Type B pancreatic cell (in vitro differentiated cells): ENCODE results near the gene CCDC146. TPM values are rescaled to one million over a fixed set of nuclear protein-coding genes. Genes with fewer than 3 reads are reported as not detected.

ENCODE experiments used
- DNase-seq: peaks from one replicate; pipeline ENCODE4 v3.0.0; 2021; ENCODE audit warnings: mixed read lengths; ENCODE audit not compliant: unreplicated experiment; ENCODE audit errors: extremely low spot score
- H3K27ac Mint-ChIP-seq: 2 replicates; pipeline ENCODE4 v1.8.0; 2021; ENCODE audit warnings: mild to moderate bottlenecking, mixed read lengths
- H3K27me3 Mint-ChIP-seq: 2 replicates; pipeline ENCODE4 v1.8.0; 2021; ENCODE audit warnings: mixed read lengths
- H3K36me3 Mint-ChIP-seq: 2 replicates; pipeline ENCODE4 v1.8.0; 2021; ENCODE audit warnings: mixed read lengths
- H3K4me1 Mint-ChIP-seq: one replicate; pipeline ENCODE4 v1.8.0; 2021; ENCODE audit warnings: mixed read lengths; ENCODE audit not compliant: unreplicated experiment
- H3K4me3 Mint-ChIP-seq: 2 replicates; pipeline ENCODE4 v1.8.0; 2021; ENCODE audit warnings: mild to moderate bottlenecking, mixed read lengths
- H3K9me3 Mint-ChIP-seq: 2 replicates; pipeline ENCODE4 v1.8.0; 2021; ENCODE audit warnings: mixed read lengths
- total RNA-seq: library from RNA; stranded (reverse); gene quantifications from 2 replicates; pipeline ENCODE4 v1.2.1, GENCODE V29; 2021; ENCODE audit warnings: low replicate concordance
- TF ChIP-seq, protein P1 (sequence below): fragments of 200-600 bp; sonication (generic); conservative IDR thresholded peaks from 2 replicates; pipeline ENCODE4 v1.5.0; 2021; ENCODE audit warnings: antibody characterized with exemption, mild to moderate bottlenecking

CCDC146 gene
- total RNA-seq, 1 donor from 2014 or later, result 15.3 TPM

- Mint-ChIP-seq H3K4me3 (no peak overlapping the region), H3K36me3 (no peaks in the 10 kb centered on the region), H3K27ac (no peak overlapping the region), H3K9me3 (no peaks in the 10 kb centered on the region), H3K4me1 (no peaks in the 10 kb centered on the region), H3K27me3 (no peaks in the 10 kb centered on the region)
- no peak for DNase-seq
- TF ChIP-seq, protein P1, sequence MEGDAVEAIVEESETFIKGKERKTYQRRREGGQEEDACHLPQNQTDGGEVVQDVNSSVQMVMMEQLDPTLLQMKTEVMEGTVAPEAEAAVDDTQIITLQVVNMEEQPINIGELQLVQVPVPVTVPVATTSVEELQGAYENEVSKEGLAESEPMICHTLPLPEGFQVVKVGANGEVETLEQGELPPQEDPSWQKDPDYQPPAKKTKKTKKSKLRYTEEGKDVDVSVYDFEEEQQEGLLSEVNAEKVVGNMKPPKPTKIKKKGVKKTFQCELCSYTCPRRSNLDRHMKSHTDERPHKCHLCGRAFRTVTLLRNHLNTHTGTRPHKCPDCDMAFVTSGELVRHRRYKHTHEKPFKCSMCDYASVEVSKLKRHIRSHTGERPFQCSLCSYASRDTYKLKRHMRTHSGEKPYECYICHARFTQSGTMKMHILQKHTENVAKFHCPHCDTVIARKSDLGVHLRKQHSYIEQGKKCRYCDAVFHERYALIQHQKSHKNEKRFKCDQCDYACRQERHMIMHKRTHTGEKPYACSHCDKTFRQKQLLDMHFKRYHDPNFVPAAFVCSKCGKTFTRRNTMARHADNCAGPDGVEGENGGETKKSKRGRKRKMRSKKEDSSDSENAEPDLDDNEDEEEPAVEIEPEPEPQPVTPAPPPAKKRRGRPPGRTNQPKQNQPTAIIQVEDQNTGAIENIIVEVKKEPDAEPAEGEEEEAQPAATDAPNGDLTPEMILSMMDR, result no peak
Measured at GRCh38 chr7:77235276-77235675, 112.9 kb downstream of the CCDC146 start.

DNA sequence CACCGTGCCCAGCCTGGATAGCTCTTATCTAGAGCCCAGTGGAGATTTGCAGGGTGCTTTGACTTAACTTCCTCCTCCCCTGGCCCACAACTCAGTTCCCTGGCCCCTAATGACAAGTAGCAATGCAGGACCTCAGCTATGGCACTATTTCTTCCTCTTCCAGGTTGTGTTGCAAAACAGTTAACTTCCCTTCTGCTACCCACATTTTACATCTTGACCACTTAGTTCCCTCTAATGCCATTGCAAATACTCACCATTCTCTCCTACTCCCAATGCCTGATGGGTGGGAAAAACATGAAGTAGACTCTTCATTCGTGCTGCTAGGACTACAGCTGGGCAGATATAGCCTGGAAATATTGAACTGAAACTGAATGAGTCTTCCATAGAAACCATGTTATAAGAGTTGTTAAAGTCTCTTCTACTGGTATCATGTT is 116.3 kb downstream of the CCDC146 start:
- TF ChIP-seq, protein P1, result no peak
- H3K4me1 Mint-ChIP-seq, result peaks cover 4% of the 10 kb centered on the region
- no peaks in the 10 kb centered on the region for H3K9me3 Mint-ChIP-seq

DNA sequence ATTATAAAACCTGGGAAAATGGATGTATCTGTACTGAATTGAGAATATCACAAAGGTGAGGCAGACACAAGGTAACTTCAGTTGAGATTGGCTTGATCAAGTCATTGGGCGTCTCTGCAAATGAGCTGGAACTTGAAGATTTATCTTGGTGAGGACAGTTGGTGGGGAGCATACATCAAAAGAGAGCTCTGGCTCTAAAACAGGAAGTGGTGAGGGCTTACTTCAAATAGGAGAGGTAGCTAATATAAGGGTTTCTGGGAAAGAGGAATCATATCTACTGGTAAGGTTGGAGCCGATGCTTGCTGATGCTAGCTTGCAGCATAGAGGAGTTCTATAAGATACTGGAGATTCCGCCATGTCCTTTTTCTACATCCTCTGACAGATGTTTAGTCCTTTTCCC is 117.1 kb downstream of the CCDC146 start:
- Mint-ChIP-seq H3K4me3 (no peak overlapping the region), H3K27me3 (no peaks in the 10 kb centered on the region), H3K36me3 (peaks cover 3% of the 10 kb centered on the region), H3K27ac (no peak overlapping the region), H3K9me3 (no peaks in the 10 kb centered on the region), H3K4me1 (peaks cover 4% of the 10 kb centered on the region)
- TF ChIP-seq, protein P1, result no peak
- no peak for DNase-seq

More for the DNA sequence above, 116.3 kb downstream of the CCDC146 start:
- no peak for DNase-seq
- no peak overlapping the region for H3K27ac Mint-ChIP-seq
- no peaks in the 10 kb centered on the region for H3K27me3 Mint-ChIP-seq
- no peak overlapping the region for H3K4me3 Mint-ChIP-seq
- H3K36me3 Mint-ChIP-seq, result peaks cover 3% of the 10 kb centered on the region

GRCh38 chr7:77242068-77242467 is 119.7 kb downstream of the CCDC146 start:
- H3K27me3 Mint-ChIP-seq, result no peaks in the 10 kb centered on the region
- no peaks in the 10 kb centered on the region for H3K9me3 Mint-ChIP-seq
- H3K36me3 Mint-ChIP-seq, result peaks cover 3% of the 10 kb centered on the region
- H3K27ac Mint-ChIP-seq, result peak overlapping the region; percentile 40
- no peak for DNase-seq
- peaks cover 10% of the 10 kb centered on the region for H3K4me1 Mint-ChIP-seq
- TF ChIP-seq, protein P1, result no peak
- H3K4me3 Mint-ChIP-seq, result no peak overlapping the region

GRCh38 chr7:77242554-77242953 is 120.1 kb downstream of the CCDC146 start:
- Mint-ChIP-seq H3K27me3 (no peaks in the 10 kb centered on the region), H3K4me3 (no peak overlapping the region), H3K4me1 (peaks cover 10% of the 10 kb centered on the region), H3K27ac (no peak overlapping the region), H3K36me3 (peaks cover 3% of the 10 kb centered on the region), H3K9me3 (no peaks in the 10 kb centered on the region)
- no peak for DNase-seq
- TF ChIP-seq, protein P1, result no peak
